Measurements from ENCODE around the gene HSPB7. TPM values are rescaled to one million over a fixed set of nuclear protein-coding genes. Genes with fewer than 3 reads are reported as not detected.

Gene HSPB7
- total and polyA plus RNA-seq, 2 donors (not counting 3 experiments of a cell fraction or from before 2014, with no cell fraction given), result not detected

DNA sequence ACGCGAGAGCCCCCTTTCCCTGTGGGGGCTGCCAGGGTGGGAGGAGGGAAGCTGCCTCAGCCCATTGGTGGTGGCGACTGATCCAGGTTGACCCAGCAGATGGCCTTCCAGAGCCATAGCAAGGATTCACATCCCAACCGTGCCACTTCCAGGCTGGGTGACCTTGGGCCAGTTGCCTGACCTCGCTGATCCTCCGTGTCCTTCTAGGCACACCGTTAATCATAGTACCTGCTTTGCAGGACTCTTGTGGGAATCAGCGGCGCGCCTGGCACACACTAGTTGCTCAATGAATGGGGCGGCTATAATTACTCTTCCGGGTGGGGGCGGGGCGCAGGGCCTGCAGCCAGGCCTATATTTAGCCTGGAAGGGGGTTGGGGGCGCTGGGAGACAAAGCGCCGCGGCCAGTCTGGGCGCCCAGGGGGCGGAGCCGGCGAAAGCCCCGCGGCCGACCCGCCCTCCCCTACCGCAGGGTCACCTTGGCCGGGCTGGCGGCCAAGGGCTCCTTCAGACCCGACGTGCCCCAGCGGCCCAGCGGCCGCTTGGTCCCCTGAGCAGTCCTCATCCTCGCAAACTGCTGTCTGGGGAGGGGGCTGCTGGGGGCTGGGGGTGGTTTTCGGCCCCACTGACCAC is 5.1 kb downstream of the HSPB7 start:
- dilution Hi-C loops (cut with MboI; ENCODE audit: extremely low pct_ligation_motif_present, low sequenced_read_pairs), result no loop called here
- H3K36me3 ChIP-seq (ENCODE audit: control insufficient read depth in 2 of 2, extremely low read depth in 1 of 2, insufficient read depth in 2 of 2, low read length in 2 of 2), result no peaks in the 10 kb centered on the region
- ChIA-PET CTCF (interaction anchor here (0.8 kb wide), 1 partner anchor 61 kb away, joined by 4 read pairs; the partner anchor contains the start of gene FAM131C), POLR2A (no interaction called here)
- H3K27ac ChIP-seq (ENCODE audit: insufficient read depth, low read depth, low read length), result no peak overlapping the region
- no peaks in the 10 kb centered on the region for H3K9me1 ChIP-seq (replicated peaks; ENCODE audit: control insufficient read depth, extremely low read depth, insufficient read depth, low read length)
- no peak overlapping the region for H3K4me2 ChIP-seq (ENCODE audit: insufficient read depth, low read length)
- H3K79me2 ChIP-seq (ENCODE audit: control insufficient read depth, insufficient read depth, low read length), result no peaks in the 10 kb centered on the region
- no TSS peak for BruUV-seq (replicated peaks)
- peaks cover 4% of the 10 kb centered on the region for H3K4me1 ChIP-seq (ENCODE audit: control insufficient read depth, extremely low read depth, insufficient read depth, low read length)
- FAIRE-seq (peak; percentile 64), DNase-seq (ENCODE audit: low read depth, low spot score) (peak; percentile 46)
- H2AFZ ChIP-seq (ENCODE audit: low read depth, low read length), result peak overlapping the region; percentile 50
- H4K20me1 ChIP-seq (replicated peaks; ENCODE audit: control insufficient read depth, extremely low read depth, insufficient read depth, low read length), result no peaks in the 10 kb centered on the region
- H3K9ac ChIP-seq (replicated peaks; ENCODE audit: extremely low read depth, insufficient read depth, low read length), result no peak overlapping the region
- peak overlapping the region in 1 of 3 experiments; percentile 27 for H3K4me3 ChIP-seq (replicated peaks in 1 of 3; ENCODE audit: insufficient read depth in 1 of 3, low read depth in 1 of 3, low read length in 3 of 3)
- H3K27me3 ChIP-seq (ENCODE audit: control insufficient read depth in 2 of 2, insufficient read depth in 2 of 2, low read length in 2 of 2), result no peaks in the 10 kb centered on the region
- intact Hi-C loops (cut with micrococcal nuclease), result no loop called here
- TF ChIP-seq POLR2AphosphoS5 (IDR thresholded peaks at IDR 0.05; ENCODE audit: insufficient read depth, low read depth, low read length), result no peak
- no peak for TF ChIP-seq GATA2 (IDR thresholded peaks at IDR 0.05; ENCODE audit: insufficient read depth, insufficient read length, low read depth, low read length)
- no peak for TF ChIP-seq FOS (IDR thresholded peaks at IDR 0.05; ENCODE audit: borderline replicate concordance, insufficient read depth, low read length)
- TF ChIP-seq, protein P1, sequence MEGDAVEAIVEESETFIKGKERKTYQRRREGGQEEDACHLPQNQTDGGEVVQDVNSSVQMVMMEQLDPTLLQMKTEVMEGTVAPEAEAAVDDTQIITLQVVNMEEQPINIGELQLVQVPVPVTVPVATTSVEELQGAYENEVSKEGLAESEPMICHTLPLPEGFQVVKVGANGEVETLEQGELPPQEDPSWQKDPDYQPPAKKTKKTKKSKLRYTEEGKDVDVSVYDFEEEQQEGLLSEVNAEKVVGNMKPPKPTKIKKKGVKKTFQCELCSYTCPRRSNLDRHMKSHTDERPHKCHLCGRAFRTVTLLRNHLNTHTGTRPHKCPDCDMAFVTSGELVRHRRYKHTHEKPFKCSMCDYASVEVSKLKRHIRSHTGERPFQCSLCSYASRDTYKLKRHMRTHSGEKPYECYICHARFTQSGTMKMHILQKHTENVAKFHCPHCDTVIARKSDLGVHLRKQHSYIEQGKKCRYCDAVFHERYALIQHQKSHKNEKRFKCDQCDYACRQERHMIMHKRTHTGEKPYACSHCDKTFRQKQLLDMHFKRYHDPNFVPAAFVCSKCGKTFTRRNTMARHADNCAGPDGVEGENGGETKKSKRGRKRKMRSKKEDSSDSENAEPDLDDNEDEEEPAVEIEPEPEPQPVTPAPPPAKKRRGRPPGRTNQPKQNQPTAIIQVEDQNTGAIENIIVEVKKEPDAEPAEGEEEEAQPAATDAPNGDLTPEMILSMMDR (IDR thresholded peaks at IDR 0.05; ENCODE audit: extremely low read depth in 1 of 2, insufficient read depth in 1 of 2, low read depth in 1 of 2, low read length in 2 of 2), result no peak
- TF ChIP-seq MYC (IDR thresholded peaks at IDR 0.05; ENCODE audit: low read depth, low read length), result no peak
- TF ChIP-seq EZH2 (IDR thresholded peaks at IDR 0.05; ENCODE audit: borderline replicate concordance, low read depth, low read length, severe bottlenecking), result no peak
- TF ChIP-seq POLR2A (IDR thresholded peaks at IDR 0.05; ENCODE audit: low read depth, low read length), result no peak
- no peak for TF ChIP-seq MAX (IDR thresholded peaks at IDR 0.05; ENCODE audit: insufficient read depth, insufficient read length)
- no peak for TF ChIP-seq JUN (IDR thresholded peaks at IDR 0.05; ENCODE audit: borderline replicate concordance, insufficient read depth, insufficient read length, low read depth)
- no peaks in the 10 kb centered on the region for H3K9me3 ChIP-seq (replicated peaks; ENCODE audit: control insufficient read depth, insufficient read depth, low read length)

Measured in endothelial cell of umbilical vein (primary cell).